K562 (cell line): Measurements from ENCODE around the gene ADGRD1. TPM values are rescaled to one million over a fixed set of nuclear protein-coding genes. Genes with fewer than 3 reads are reported as not detected.

ENCODE experiments used
- ATF7 ChIP-seq: fragments of 450-650 bp; IDR thresholded peaks from 2 replicates; pipeline ENCODE4 v1.7.1; 2014; ENCODE audit warnings: mild to moderate bottlenecking, moderate library complexity
- EGR1 ChIP-seq: fragments of 450-650 bp; conservative IDR thresholded peaks from 2 replicates; pipeline ENCODE4 v1.6.1; 2017; ENCODE audit warnings: mild to moderate bottlenecking
- ELF1 ChIP-seq: fragments of 200-800 bp; sonication (Bioruptor generic); IDR thresholded peaks from 2 replicates; pipeline ENCODE4 v1.6.1; 2016; ENCODE audit warnings: missing genetic modification characterization, missing compliant biosample characterization
- HIVEP1 ChIP-seq: fragments of 250-450 bp; sonication (Bioruptor Pico); IDR thresholded peaks from 2 replicates; pipeline ENCODE4 v1.4.0; 2020; ENCODE audit warnings: mild to moderate bottlenecking
- JUND ChIP-seq, 2 experiments: IDR thresholded peaks; 2 replicates in 1 of 2; 3 replicates in 1 of 2; pipeline ENCODE4 v1.6.1; 2011; ENCODE audit warnings: borderline replicate concordance in 2 of 2, low read depth in 2 of 2, low read length in 2 of 2, improper control_type of control experiment in 1 of 2, missing biosample characterization in 1 of 2, missing genetic modification characterization in 1 of 2, missing genetic modification reagents in 1 of 2
- MTF1 ChIP-seq: fragments of 250-450 bp; sonication (Bioruptor Pico); IDR thresholded peaks from 2 replicates; pipeline ENCODE4 v1.9.0; 2021; ENCODE audit warnings: moderate library complexity, mild to moderate bottlenecking, inconsistent platforms, borderline replicate concordance
- NR3C1 ChIP-seq: sonication (generic); formaldehyde crosslinking; IDR thresholded peaks from 2 replicates; pipeline ENCODE4 v1.8.1; 2022; ENCODE audit warnings: missing genetic modification reagents
- PCBP2 ChIP-seq: fragments of 200-400 bp; formaldehyde crosslinking; IDR thresholded peaks from 2 replicates; pipeline ENCODE4 v1.6.1; 2018; ENCODE audit warnings: low read length, low read depth, mild to moderate bottlenecking, moderate library complexity; ENCODE audit not compliant: poor library complexity, severe bottlenecking
- PHF8 ChIP-seq: fragments of 200-600 bp; sonication (generic); IDR thresholded peaks from 2 replicates; pipeline ENCODE4 v1.6.1; 2012; ENCODE audit warnings: mixed run types, mild to moderate bottlenecking, inconsistent platforms, low read length, moderate library complexity, borderline replicate concordance
- SIN3B ChIP-seq: fragments of 450-650 bp; IDR thresholded peaks from 2 replicates; pipeline ENCODE4 v1.6.1; 2017; ENCODE audit warnings: low read depth, mild to moderate bottlenecking, moderate library complexity
- SLC30A9 ChIP-seq: fragments of 250-450 bp; sonication (Bioruptor Pico); IDR thresholded peaks from 2 replicates; pipeline ENCODE4 v1.8.0; 2022; ENCODE audit warnings: mild to moderate bottlenecking, moderate library complexity
- STAG1 ChIP-seq: sonication (generic); formaldehyde crosslinking; IDR thresholded peaks from 2 replicates; pipeline ENCODE4 v1.5.0; 2020; ENCODE audit warnings: missing genetic modification reagents, borderline replicate concordance
- TEAD4 ChIP-seq, 2 experiments: sonication (generic) in 1 of 2; formaldehyde crosslinking in 1 of 2; IDR thresholded peaks; 2 replicates each; pipeline versions ENCODE4 v1.6.1 to v1.8.0; 2012 to 2022; ENCODE audit warnings: borderline replicate concordance in 1 of 2, inconsistent platforms in 1 of 2, low read length in 1 of 2, mild to moderate bottlenecking in 1 of 2, missing genetic modification reagents in 1 of 2
- ZNF324 ChIP-seq: fragments of 250-450 bp; sonication (Bioruptor Pico); IDR thresholded peaks from 2 replicates; pipeline ENCODE4 v1.4.0; 2020; ENCODE audit warnings: mild to moderate bottlenecking
- ZNF445 ChIP-seq: fragments of 250-450 bp; sonication (Bioruptor Pico); IDR thresholded peaks from 2 replicates; pipeline ENCODE4 v1.4.0; 2020; ENCODE audit warnings: low read depth, mild to moderate bottlenecking, moderate library complexity
- ZNF583 ChIP-seq: fragments of 250-450 bp; sonication (Bioruptor Pico); IDR thresholded peaks from 2 replicates; pipeline ENCODE4 v1.4.0; 2020
- ZNF589 ChIP-seq: fragments of 200-800 bp; sonication (Bioruptor generic); IDR thresholded peaks from 2 replicates; pipeline ENCODE4 v1.6.1; 2016; ENCODE audit warnings: low read depth, missing genetic modification characterization, missing compliant biosample characterization
- ZNF785 ChIP-seq: fragments of 250-450 bp; sonication (Bioruptor Pico); IDR thresholded peaks from 2 replicates; pipeline ENCODE4 v1.4.0; 2020; ENCODE audit warnings: mild to moderate bottlenecking
- polyA plus RNA-seq, 8 experiments: library from polyadenylated mRNA; depleted of rRNA in 4 of 8; stranded (reverse) in 5 of 8; unstranded in 3 of 8; fragments of >200 nt; fragmentation: Nextera tagmentation in 2 of 8; fragmentation: Illumina TruSeq in 1 of 8; extraction: Ambion mirVana in 2 of 8; extraction: Trizol in 1 of 8; gene quantifications; 2 replicates each; pipeline versions ENCODE4 v1.2.1 to v1.2.3, GENCODE V29; 2011 to 2014; ENCODE audit warnings: inconsistent platforms in 1 of 8, missing spikeins in 1 of 8
- total RNA-seq, 7 experiments: library from RNA; depleted of rRNA in 6 of 7; stranded (reverse); fragments of >200 nt in 6 of 7; fragmentation: Illumina TruSeq in 2 of 7; extraction: Trizol in 2 of 7; gene quantifications; 2 replicates each; pipeline versions ENCODE4 v1.2.1 to v1.2.3, GENCODE V29; 2011 to 2021; ENCODE audit warnings: low replicate concordance in 1 of 7
- TF ChIP-seq, protein P1 (sequence below): fragments of 250-450 bp; sonication (Bioruptor Pico); IDR thresholded peaks from 2 replicates; pipeline ENCODE4 v1.5.1; 2021; ENCODE audit warnings: mild to moderate bottlenecking
- TF ChIP-seq, protein P2 (sequence below): sonication (generic); formaldehyde crosslinking; IDR thresholded peaks from 2 replicates; pipeline ENCODE4 v1.8.0; 2022; ENCODE audit warnings: missing genetic modification reagents, mild to moderate bottlenecking, borderline replicate concordance
- TF ChIP-seq, protein P3 (sequence below), 3 experiments: fragments of 200-800 bp in 1 of 3; fragments of 250-450 bp in 1 of 3; fragments of 450-650 bp in 1 of 3; sonication (Bioruptor Pico) in 1 of 3; sonication (Bioruptor generic) in 1 of 3; formaldehyde crosslinking in 1 of 3; IDR thresholded peaks; 2 replicates each; pipeline versions ENCODE4 v1.6.1 to v1.8.0; 2016 to 2022; ENCODE audit warnings: mild to moderate bottlenecking in 2 of 3, missing genetic modification characterization in 2 of 3, missing compliant biosample characterization in 1 of 3, moderate library complexity in 1 of 3

The ADGRD1 gene
- total and polyA plus RNA-seq, 9 of the 15 experiments (the other 6 are each of a cell fraction or from before 2014, with no cell fraction given) = 1.7 to 11.7 (median 3.3) TPM

DNA sequence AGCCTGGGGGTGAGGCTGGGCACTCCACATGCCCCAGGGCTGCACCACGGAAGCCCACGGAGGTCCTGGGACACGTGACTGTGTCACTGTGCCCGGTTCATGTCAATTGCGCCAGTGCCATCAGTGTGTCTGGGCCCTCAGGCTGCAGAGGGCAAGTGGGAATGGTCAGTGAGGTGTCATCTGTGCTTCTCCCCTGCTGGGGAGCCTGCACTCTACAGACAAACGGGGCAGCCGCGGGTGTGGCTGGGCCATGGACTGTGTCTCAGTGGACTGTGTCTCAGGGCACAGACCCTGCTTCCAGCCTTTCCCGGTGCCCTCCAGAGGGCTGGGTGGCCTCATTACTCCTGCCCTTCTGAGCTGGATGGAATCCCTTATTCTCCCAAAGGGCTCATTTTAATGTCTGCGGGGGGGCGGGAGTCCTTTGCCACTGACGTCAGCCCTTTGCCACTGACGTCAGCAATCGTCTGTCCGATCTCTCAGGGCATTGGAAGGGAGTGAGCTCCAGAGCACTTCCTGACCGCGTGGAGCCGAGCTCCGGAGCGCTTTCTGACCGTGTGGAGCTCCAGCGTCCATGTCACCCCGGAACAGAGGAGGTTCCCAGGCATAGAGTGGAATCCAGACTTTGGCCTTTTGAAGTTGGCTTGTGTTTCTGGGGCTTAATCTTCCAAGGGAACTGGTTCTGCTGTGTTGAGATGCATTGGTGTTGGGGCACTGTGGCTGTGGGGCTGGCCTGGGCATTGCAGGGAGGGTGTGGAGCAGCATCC, 72.4 kb downstream of the ADGRD1 start (continued):
- TF ChIP-seq PHF8 (no peak), JUND (IDR thresholded peaks at IDR 0.05; ENCODE audit: borderline replicate concordance, low read depth, low read length) (peak; percentile 57), JUND (tag; IDR thresholded peaks at IDR 0.05; ENCODE audit: borderline replicate concordance, low read depth, low read length) (peak; percentile 51; the same call in 2 of the 3 replicates), STAG1 (CRISPR knock-in tag) (no peak), EGR1 (no peak), HIVEP1 (CRISPR knock-in tag) (no peak), TEAD4 (IDR thresholded peaks at IDR 0.05; ENCODE audit: low read length) (no peak), TEAD4 (CRISPR knock-in tag; IDR thresholded peaks at IDR 0.05; ENCODE audit: borderline replicate concordance) (no peak), ZNF445 (CRISPR knock-in tag) (no peak), PCBP2 (no peak), ATF7 (peak; percentile 90), NR3C1 (CRISPR knock-in tag) (no peak), ZNF583 (no peak), SLC30A9 (no peak), ELF1 (tag) (peak; percentile 57), ZNF324 (CRISPR knock-in tag) (no peak), SIN3B (no peak), ZNF589 (CRISPR knock-in tag) (peak; percentile 61; the same call in 1 of the 2 replicates), ZNF785 (CRISPR knock-in tag) (no peak), MTF1 (CRISPR knock-in tag) (no peak)
- TF ChIP-seq, protein P1, sequence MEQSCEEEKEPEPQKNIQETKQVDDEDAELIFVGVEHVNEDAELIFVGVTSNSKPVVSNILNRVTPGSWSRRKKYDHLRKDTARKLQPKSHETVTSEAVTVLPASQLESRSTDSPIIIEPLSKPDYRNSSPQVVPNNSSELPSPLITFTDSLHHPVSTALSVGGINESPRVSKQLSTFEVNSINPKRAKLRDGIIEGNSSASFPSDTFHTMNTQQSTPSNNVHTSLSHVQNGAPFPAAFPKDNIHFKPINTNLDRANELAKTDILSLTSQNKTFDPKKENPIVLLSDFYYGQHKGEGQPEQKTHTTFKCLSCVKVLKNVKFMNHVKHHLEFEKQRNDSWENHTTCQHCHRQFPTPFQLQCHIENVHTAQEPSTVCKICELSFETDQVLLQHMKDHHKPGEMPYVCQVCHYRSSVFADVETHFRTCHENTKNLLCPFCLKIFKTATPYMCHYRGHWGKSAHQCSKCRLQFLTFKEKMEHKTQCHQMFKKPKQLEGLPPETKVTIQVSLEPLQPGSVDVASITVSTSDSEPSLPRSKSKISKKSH (CRISPR knock-in tag) = no peak
- TF ChIP-seq, protein P2, sequence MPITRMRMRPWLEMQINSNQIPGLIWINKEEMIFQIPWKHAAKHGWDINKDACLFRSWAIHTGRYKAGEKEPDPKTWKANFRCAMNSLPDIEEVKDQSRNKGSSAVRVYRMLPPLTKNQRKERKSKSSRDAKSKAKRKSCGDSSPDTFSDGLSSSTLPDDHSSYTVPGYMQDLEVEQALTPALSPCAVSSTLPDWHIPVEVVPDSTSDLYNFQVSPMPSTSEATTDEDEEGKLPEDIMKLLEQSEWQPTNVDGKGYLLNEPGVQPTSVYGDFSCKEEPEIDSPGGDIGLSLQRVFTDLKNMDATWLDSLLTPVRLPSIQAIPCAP = no peak
- TF ChIP-seq, protein P3, sequence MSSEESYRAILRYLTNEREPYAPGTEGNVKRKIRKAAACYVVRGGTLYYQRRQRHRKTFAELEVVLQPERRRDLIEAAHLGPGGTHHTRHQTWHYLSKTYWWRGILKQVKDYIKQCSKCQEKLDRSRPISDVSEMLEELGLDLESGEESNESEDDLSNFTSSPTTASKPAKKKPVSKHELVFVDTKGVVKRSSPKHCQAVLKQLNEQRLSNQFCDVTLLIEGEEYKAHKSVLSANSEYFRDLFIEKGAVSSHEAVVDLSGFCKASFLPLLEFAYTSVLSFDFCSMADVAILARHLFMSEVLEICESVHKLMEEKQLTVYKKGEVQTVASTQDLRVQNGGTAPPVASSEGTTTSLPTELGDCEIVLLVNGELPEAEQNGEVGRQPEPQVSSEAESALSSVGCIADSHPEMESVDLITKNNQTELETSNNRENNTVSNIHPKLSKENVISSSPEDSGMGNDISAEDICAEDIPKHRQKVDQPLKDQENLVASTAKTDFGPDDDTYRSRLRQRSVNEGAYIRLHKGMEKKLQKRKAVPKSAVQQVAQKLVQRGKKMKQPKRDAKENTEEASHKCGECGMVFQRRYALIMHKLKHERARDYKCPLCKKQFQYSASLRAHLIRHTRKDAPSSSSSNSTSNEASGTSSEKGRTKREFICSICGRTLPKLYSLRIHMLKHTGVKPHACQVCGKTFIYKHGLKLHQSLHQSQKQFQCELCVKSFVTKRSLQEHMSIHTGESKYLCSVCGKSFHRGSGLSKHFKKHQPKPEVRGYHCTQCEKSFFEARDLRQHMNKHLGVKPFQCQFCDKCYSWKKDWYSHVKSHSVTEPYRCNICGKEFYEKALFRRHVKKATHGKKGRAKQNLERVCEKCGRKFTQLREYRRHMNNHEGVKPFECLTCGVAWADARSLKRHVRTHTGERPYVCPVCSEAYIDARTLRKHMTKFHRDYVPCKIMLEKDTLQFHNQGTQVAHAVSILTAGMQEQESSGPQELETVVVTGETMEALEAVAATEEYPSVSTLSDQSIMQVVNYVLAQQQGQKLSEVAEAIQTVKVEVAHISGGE (CRISPR knock-in tag; IDR thresholded peaks at IDR 0.05) = 0 out of 6 replicates have a peak, but pooled peaks of 1 of the 3 experiments have one; percentile 21
